LNCAP (cell line): ENCODE data around the gene ZNF835.

Experiments used
- TF ChIP-seq, protein P1 (sequence below): fragments of 450-650 bp; IDR thresholded peaks from 2 replicates; pipeline ENCODE4 v1.5.1; 2017; ENCODE audit warnings: mild to moderate bottlenecking

The ZNF835 gene

DNA sequence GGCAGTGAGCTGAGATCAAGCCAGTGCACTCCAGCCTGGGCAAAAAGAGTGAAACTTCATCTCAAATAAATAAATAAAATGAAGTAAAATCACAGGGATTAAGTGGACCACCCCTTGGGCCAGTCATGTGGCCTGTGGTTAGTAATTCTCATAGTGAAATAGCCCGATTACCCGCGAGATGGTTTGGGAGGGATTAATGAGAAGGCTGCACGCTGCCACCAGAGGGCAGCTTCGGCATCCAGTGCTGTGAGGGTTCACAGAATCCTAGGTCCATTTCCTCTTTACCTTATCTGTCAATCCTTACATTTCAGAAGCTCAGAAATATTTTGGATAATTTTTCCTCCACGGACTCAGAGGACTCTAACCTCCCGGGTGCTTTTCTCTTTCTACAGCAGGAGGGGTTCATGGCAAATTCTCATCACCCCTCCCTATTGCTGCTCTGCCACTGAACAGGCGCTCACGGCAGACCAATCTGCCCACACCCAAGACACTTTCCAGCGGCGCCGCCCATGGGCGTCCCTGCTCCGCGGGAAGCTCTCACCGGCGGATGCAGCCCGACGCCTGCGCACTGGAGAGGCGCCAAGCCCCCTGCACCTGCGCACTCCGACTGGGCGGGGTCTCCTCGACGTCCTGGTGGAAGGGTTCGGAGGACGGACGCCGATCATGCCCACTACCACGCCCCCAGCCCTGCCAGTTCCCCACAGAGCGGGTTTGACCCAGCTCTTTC is 11.0 kb downstream of the ZNF835 start:
- TF ChIP-seq, protein P1, sequence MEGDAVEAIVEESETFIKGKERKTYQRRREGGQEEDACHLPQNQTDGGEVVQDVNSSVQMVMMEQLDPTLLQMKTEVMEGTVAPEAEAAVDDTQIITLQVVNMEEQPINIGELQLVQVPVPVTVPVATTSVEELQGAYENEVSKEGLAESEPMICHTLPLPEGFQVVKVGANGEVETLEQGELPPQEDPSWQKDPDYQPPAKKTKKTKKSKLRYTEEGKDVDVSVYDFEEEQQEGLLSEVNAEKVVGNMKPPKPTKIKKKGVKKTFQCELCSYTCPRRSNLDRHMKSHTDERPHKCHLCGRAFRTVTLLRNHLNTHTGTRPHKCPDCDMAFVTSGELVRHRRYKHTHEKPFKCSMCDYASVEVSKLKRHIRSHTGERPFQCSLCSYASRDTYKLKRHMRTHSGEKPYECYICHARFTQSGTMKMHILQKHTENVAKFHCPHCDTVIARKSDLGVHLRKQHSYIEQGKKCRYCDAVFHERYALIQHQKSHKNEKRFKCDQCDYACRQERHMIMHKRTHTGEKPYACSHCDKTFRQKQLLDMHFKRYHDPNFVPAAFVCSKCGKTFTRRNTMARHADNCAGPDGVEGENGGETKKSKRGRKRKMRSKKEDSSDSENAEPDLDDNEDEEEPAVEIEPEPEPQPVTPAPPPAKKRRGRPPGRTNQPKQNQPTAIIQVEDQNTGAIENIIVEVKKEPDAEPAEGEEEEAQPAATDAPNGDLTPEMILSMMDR: no peak

DNA sequence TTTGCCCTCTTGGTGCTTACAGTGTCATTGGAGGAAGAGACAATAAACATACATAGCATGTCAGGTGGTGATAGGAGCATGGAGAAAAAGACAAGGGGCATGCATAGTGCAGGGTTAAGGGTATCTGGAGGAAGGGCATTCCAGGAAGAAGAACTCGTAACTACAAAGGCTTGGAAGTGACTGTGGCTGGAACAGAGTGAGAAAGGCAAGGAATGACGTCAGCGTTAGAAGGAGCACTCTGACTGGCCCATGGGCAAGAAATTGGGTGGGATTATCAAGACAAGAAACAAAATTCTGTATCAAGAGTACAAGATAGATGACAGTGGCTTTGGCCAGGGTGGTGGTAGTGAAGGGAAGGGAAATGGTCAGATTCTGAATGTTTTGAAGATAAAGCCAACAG is 17.4 kb downstream of the ZNF835 start:
- TF ChIP-seq, protein P1: no peak

DNA sequence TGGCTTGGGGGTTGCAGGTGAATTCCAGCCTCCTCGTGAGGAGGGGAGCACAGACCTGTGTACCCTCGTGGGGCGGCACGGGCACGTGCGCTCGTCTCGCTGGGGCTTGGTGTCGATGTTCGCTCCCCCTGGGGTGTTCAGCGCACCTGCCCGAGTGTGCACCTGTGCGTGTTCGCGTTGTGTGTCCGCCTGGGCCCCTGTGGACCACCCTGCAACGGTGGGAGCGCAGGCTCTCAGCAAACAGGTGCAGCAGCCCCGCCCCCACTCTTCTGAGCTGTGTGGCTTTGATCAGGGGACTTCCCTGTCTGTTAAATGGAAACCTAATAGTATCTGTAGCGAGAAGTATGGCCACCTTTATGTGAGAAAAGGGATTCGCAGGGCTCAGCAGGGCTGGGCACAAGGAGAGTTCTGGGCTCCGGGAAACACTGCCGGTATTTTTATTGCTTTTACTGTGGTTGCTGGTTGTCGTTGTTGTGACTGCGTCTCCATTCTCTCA is 28.0 kb downstream of the ZNF835 start:
- TF ChIP-seq, protein P1: no peak

- TF ChIP-seq, protein P1: no peak
Observed at GRCh38 chr19:56642711-56643459, 28.7 kb downstream of the ZNF835 start, which contains the start of gene SMIM17. Gene SMIM17, plus strand, starts transcription at chr19:56643159. Its CDS starts 2,509 bp downstream, at chr19:56645668.

- TF ChIP-seq, protein P1: no peak
Observed at GRCh38 chr19:56639217-56639616, 32.3 kb downstream of the ZNF835 start.

DNA sequence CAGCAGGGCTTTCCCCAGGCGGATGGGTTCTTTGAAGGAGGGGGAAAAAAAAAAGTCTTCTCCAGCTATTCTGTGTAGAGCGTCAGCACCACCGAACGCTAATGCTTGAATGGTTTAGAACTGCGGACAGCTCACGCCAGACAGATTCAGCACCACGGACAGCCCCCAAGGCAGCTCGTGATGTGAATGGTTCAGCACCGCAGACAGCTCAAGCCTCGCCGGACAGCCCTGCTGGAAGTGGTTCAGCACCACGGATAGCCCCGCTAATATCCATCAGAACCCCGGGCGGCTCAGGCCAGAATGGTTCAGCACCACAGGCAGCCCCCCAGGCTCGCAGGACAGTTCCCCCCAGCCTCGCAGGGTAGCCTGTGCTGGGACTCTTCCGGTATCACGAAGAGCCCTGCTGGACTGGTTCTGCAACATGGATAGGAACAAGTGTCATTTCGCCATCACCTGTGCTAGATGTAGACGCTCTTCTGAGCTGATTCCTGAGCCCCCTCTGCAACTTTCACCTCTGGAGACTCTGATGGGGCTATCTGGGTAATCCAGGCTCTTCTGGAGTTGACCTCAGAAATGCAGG is 33.5 kb downstream of the ZNF835 start:
- TF ChIP-seq, protein P1: no peak

DNA sequence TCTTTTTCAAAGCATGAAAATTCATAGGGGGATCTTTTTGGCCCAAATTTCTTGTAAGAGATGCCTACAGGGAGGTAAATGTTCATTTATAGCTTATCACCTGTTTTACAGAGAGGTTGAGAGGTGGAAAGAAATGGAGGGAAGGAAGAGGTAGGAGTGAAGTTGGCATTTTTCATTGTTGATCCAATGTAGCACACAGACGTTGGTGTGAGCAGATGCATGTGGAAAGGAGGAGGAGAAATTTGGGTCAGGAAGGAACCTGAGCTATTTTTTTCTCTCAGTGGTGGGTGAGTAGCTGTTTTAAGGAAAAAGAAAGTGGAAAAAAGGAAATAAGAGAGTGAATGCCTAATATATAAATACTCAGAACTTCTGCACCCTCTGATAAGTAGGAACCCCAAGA is 38.5 kb downstream of the ZNF835 start:
- TF ChIP-seq, protein P1: no peak
